B cell (primary cell): Measurements from ENCODE around the gene HDDC3.

Experiments
- CTCF ChIP-seq: fragments of 200-600 bp; IDR thresholded peaks from one replicate; pipeline ENCODE4 v1.8.0; 2022; ENCODE audit warnings: antibody characterized with exemption, mild to moderate bottlenecking
- EZH2 ChIP-seq: IDR thresholded peaks from 2 replicates; pipeline ENCODE4 v1.6.1; 2012; ENCODE audit warnings: borderline replicate concordance, low read depth, mild to moderate bottlenecking, moderate library complexity, low read length; ENCODE audit not compliant: insufficient read depth, poor library complexity, severe bottlenecking

GRCh38 chr15:90947577-90948357 lies 15.4 kb upstream of the HDDC3 start:
- TF ChIP-seq CTCF: no peak
- no peak for TF ChIP-seq EZH2
